SK-N-SH treated with all-trans-retinoic acid at 6 μM for 48 hours (cell line): ENCODE measurements around the gene STK40.

ENCODE experiments used
- RARB ChIP-seq: fragments of 250-450 bp; sonication (Bioruptor Pico); IDR thresholded peaks from 2 replicates; pipeline ENCODE4 v1.8.0; 2021; ENCODE audit warnings: mild to moderate bottlenecking, moderate library complexity
- ZFP3 ChIP-seq: fragments of 250-450 bp; sonication (Bioruptor Pico); IDR thresholded peaks from 2 replicates; pipeline ENCODE4 v1.5.0; 2020; ENCODE audit warnings: mild to moderate bottlenecking, moderate library complexity
- TF ChIP-seq, protein P1 (sequence below): fragments of 250-450 bp; sonication (Bioruptor Pico); IDR thresholded peaks from 2 replicates; pipeline ENCODE4 v1.8.0; 2020; ENCODE audit warnings: mild to moderate bottlenecking, moderate library complexity, borderline replicate concordance
- TF ChIP-seq, protein P2 (sequence below): fragments of 250-450 bp; sonication (Bioruptor Pico); IDR thresholded peaks from 2 replicates; pipeline ENCODE4 v1.5.1; 2020; ENCODE audit warnings: low read depth, mild to moderate bottlenecking, moderate library complexity

DNA sequence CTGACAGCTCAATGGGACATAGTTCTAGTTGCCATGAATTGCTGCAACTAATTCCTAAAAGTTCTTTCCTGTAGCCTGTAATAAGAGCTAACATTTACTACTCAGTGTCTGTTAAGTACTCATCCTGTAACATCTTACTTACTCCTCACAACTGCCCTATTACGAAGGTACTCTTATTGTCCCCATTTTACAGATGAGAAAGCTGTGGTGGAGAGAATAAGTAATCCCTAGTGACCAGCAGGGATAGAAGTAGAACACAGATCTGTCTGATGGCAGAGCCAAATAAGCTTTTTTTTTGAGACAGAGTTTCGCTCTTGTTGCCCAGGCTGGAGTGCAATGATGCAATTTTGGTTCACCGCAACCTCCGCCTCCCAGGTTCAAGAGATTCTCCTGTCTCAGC is 3.1 kb downstream of the STK40 start:
- TF ChIP-seq RARB (CRISPR knock-in tag), result no peak
- TF ChIP-seq, protein P1, sequence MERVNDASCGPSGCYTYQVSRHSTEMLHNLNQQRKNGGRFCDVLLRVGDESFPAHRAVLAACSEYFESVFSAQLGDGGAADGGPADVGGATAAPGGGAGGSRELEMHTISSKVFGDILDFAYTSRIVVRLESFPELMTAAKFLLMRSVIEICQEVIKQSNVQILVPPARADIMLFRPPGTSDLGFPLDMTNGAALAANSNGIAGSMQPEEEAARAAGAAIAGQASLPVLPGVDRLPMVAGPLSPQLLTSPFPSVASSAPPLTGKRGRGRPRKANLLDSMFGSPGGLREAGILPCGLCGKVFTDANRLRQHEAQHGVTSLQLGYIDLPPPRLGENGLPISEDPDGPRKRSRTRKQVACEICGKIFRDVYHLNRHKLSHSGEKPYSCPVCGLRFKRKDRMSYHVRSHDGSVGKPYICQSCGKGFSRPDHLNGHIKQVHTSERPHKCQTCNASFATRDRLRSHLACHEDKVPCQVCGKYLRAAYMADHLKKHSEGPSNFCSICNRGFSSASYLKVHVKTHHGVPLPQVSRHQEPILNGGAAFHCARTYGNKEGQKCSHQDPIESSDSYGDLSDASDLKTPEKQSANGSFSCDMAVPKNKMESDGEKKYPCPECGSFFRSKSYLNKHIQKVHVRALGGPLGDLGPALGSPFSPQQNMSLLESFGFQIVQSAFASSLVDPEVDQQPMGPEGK (CRISPR knock-in tag), result no peak
- TF ChIP-seq ZFP3 (CRISPR knock-in tag), result no peak
- TF ChIP-seq, protein P2, sequence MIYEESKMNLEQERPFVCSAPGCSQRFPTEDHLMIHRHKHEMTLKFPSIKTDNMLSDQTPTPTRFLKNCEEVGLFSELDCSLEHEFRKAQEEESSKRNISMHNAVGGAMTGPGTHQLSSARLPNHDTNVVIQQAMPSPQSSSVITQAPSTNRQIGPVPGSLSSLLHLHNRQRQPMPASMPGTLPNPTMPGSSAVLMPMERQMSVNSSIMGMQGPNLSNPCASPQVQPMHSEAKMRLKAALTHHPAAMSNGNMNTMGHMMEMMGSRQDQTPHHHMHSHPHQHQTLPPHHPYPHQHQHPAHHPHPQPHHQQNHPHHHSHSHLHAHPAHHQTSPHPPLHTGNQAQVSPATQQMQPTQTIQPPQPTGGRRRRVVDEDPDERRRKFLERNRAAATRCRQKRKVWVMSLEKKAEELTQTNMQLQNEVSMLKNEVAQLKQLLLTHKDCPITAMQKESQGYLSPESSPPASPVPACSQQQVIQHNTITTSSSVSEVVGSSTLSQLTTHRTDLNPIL (CRISPR knock-in tag), result no peak
